GM23338 (cell line): ENCODE measurements around the gene MRPS34.

Experiments
- CREB1 ChIP-seq: fragments of 250-450 bp; sonication (Bioruptor Pico); IDR thresholded peaks from 2 replicates; pipeline ENCODE4 v1.5.0; 2020; ENCODE audit warnings: low read depth, mild to moderate bottlenecking, moderate library complexity
- CTCF ChIP-seq, 2 experiments: fragments of 200-600 bp in 1 of 2; sonication (generic) in 1 of 2; conservative IDR thresholded peaks; 2 replicates each; pipeline versions ENCODE4 v1.5.1 to v1.6.1; 2016 to 2017; ENCODE audit warnings: antibody characterized with exemption in 2 of 2, low read depth in 2 of 2, mild to moderate bottlenecking in 2 of 2, moderate library complexity in 1 of 2
- ETS1 ChIP-seq: IDR thresholded peaks from 2 replicates; pipeline ENCODE4 v1.6.1; 2016; ENCODE audit warnings: antibody characterized with exemption
- EZH2 ChIP-seq: fragments of 200-600 bp; sonication (generic); IDR thresholded peaks from one replicate; pipeline ENCODE4 v1.8.0; 2017; ENCODE audit warnings: antibody characterized with exemption, mild to moderate bottlenecking, low read depth; ENCODE audit not compliant: unreplicated experiment
- EZH2phosphoT487 ChIP-seq: fragments of 200-600 bp; sonication (generic); IDR thresholded peaks from one replicate; pipeline ENCODE4 v1.8.1; 2018; ENCODE audit warnings: antibody characterized with exemption; ENCODE audit not compliant: unreplicated experiment
- JUNB ChIP-seq: IDR thresholded peaks from one replicate; pipeline ENCODE4 v1.6.1; 2016; ENCODE audit warnings: antibody characterized with exemption; ENCODE audit not compliant: unreplicated experiment
- NANOG ChIP-seq: IDR thresholded peaks from 2 replicates; pipeline ENCODE4 v1.6.1; 2016; ENCODE audit warnings: antibody characterized with exemption, borderline replicate concordance
- POLR2AphosphoS5 ChIP-seq: IDR thresholded peaks from 2 replicates; pipeline ENCODE4 v1.6.1; 2016; ENCODE audit warnings: antibody characterized with exemption, low read depth
- REST ChIP-seq: IDR thresholded peaks from one replicate; pipeline ENCODE4 v1.6.1; 2018; ENCODE audit warnings: antibody characterized with exemption; ENCODE audit not compliant: unreplicated experiment
- STAT1 ChIP-seq: IDR thresholded peaks from one replicate; pipeline ENCODE4 v1.6.1; 2016; ENCODE audit warnings: antibody characterized with exemption; ENCODE audit not compliant: unreplicated experiment
- ZNF114 ChIP-seq: fragments of 250-450 bp; sonication (Bioruptor Pico); IDR thresholded peaks from 2 replicates; pipeline ENCODE4 v1.5.0; 2020; ENCODE audit warnings: mild to moderate bottlenecking, moderate library complexity
- ZNF331 ChIP-seq: fragments of 250-450 bp; sonication (Bioruptor Pico); IDR thresholded peaks from 2 replicates; pipeline ENCODE4 v1.5.0; 2020; ENCODE audit warnings: low read depth, mild to moderate bottlenecking, moderate library complexity
- ZNF462 ChIP-seq: fragments of 250-450 bp; sonication (Bioruptor Pico); IDR thresholded peaks from 2 replicates; pipeline ENCODE4 v1.5.0; 2020; ENCODE audit warnings: mild to moderate bottlenecking, moderate library complexity

GRCh38 chr16:1777375-1778199 lies 4.7 kb upstream of the MRPS34 start:
- TF ChIP-seq REST (no peak), EZH2 (no peak), EZH2phosphoT487 (no peak), POLR2AphosphoS5 (0 out of 2 replicates have a peak, but pooled peaks have one; percentile 30), CTCF (conservative IDR thresholded peaks at IDR 0.05; ENCODE audit: low read depth in 2 of 2) (no peak), JUNB (no peak), ZNF462 (CRISPR knock-in tag) (no peak), ZNF331 (CRISPR knock-in tag) (no peak), ETS1 (no peak), CREB1 (CRISPR knock-in tag) (no peak), ZNF114 (no peak), STAT1 (no peak), NANOG (no peak)
